Measurements from ENCODE around the gene CD9. TPM values are rescaled to one million over a fixed set of nuclear protein-coding genes. Genes with fewer than 3 reads are reported as not detected.
"Not testable (repeated sequence)": the region's sequence is repeated elsewhere in the genome, so short reads cannot be mapped to it uniquely, and the experiment has no call there.

Gene CD9
- total and polyA plus RNA-seq, 2 donors (not counting 1 experiment from before 2014, with no cell fraction given) = 7.2 to 12.8 TPM

GRCh38 chr12:6207259-6207925, 7.2 kb downstream of the CD9 start:
- H3K9me3 ChIP-seq (ENCODE audit: control extremely low read depth in 1 of 3, control insufficient read depth in 2 of 3, insufficient read depth in 1 of 3, low read length in 2 of 3) = peaks cover 0 to 2% (median 0%) of the 10 kb centered on the region in 3 donors
- no peak overlapping the region for H3K4me2 ChIP-seq (replicated peaks; ENCODE audit: low read depth, low read length, poor library complexity, severe bottlenecking)
- Mint-ChIP-seq H3K27me3 (peaks cover 28% of the 10 kb centered on the region), H3K9me3 (ENCODE audit: insufficient read depth) (no peaks in the 10 kb centered on the region), H3K27ac (no peak overlapping the region), H3K4me1 (peaks cover 25% of the 10 kb centered on the region), H3K4me3 (no peak overlapping the region)
- H3K36me3 ChIP-seq (replicated peaks in 1 of 2; ENCODE audit: control extremely low read depth in 1 of 2, control insufficient read depth in 1 of 2, extremely low read depth in 1 of 2, insufficient read depth in 2 of 2, low read length in 1 of 2) = no peaks in the 10 kb centered on the region
- H4K20me1 ChIP-seq (ENCODE audit: control insufficient read depth, insufficient read depth, low read length, poor library complexity, severe bottlenecking) = no peaks in the 10 kb centered on the region
- no peak for DNase-seq
- H3K4me1 ChIP-seq (ENCODE audit: control insufficient read depth in 2 of 2, insufficient read depth in 2 of 2, low read length in 2 of 2) = peaks cover 12 to 25% of the 10 kb centered on the region in 2 donors
- ChIA-PET POLR2A (no interaction called here), CTCF (interaction anchor here (0.7 to 2.6 kb wide), 3 partner anchors 12 to 241 kb away, joined by 3 to 9 read pairs (median 4); no protein-coding TSS in a partner anchor)
- H3K27ac ChIP-seq (ENCODE audit: low read length in 2 of 2) = no peak overlapping the region
- H3K27me3 ChIP-seq (replicated peaks in 1 of 4; ENCODE audit: control extremely low read depth in 1 of 4, control insufficient read depth in 3 of 4, insufficient read depth in 4 of 4, low read length in 3 of 4) = peaks cover 0 to 17% (median 9%) of the 10 kb centered on the region in 4 experiments
- TF ChIP-seq CTCF (IDR thresholded peaks at IDR 0.05) = no peak
- no peak for TF ChIP-seq EZH2 (IDR thresholded peaks at IDR 0.05; ENCODE audit: borderline replicate concordance, insufficient read depth, low read depth, low read length, poor library complexity, severe bottlenecking)
- H3K79me2 ChIP-seq (ENCODE audit: control insufficient read depth, insufficient read depth, low read length) = peaks cover 3% of the 10 kb centered on the region
- intact Hi-C loops (cut with micrococcal nuclease) = no loop called here
- ATAC-seq (ENCODE audit: low read depth) = no peak
- H3K9ac ChIP-seq (ENCODE audit: low read length) = no peak overlapping the region
- H2AFZ ChIP-seq (ENCODE audit: insufficient read depth, low read depth, low read length, poor library complexity, severe bottlenecking) = no peak overlapping the region
- WGBS (ENCODE audit: insufficient coverage) = no CpG with 5 or more reads among the region's 9 CpGs
- H3K4me3 ChIP-seq (ENCODE audit: control extremely low read depth in 1 of 5, extremely low read depth in 1 of 5, insufficient read depth in 1 of 5, low read depth in 2 of 5, low read length in 4 of 5) = no peak overlapping the region

DNA sequence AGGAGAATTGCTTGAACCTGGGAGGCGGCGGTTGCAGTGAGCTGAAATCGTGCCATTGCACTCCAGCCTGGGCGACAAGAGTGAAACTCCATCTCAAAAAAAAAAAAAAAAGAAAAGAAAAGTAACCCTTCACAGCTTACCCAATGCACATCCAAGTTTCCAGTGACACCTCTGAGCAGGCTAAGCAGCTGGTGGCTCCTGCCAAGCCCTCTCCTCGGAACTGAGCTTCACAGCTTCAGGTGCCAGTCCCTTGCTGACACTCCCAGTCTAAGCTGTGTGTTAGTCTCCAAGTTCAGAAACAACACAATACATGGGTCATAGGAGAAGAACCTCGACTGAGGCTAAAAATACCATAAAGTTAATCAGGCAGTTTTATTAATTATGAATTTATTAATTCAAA, 7.9 kb downstream of the CD9 start:
- ChIA-PET CTCF (interaction anchor here (0.7 to 2.6 kb wide), 2 partner anchors 13 to 242 kb away, joined by 4 to 9 read pairs; no protein-coding TSS in a partner anchor), POLR2A (no interaction called here)
- intact Hi-C loops (cut with micrococcal nuclease) = no loop called here
- no peak overlapping the region for H3K4me3 Mint-ChIP-seq
- peaks cover 11 to 29% of the 10 kb centered on the region in 2 donors for H3K4me1 ChIP-seq (ENCODE audit: control insufficient read depth in 2 of 2, insufficient read depth in 2 of 2, low read length in 2 of 2)
- no peak overlapping the region for H3K27ac ChIP-seq (ENCODE audit: low read length in 2 of 2)
- H3K79me2 ChIP-seq (ENCODE audit: control insufficient read depth, insufficient read depth, low read length) = peaks cover 3% of the 10 kb centered on the region
- no peak overlapping the region for H3K4me3 ChIP-seq (ENCODE audit: control extremely low read depth in 1 of 5, extremely low read depth in 1 of 5, insufficient read depth in 1 of 5, low read depth in 2 of 5, low read length in 4 of 5)
- peaks cover 20% of the 10 kb centered on the region for H3K27me3 Mint-ChIP-seq
- no peaks in the 10 kb centered on the region for H4K20me1 ChIP-seq (ENCODE audit: control insufficient read depth, insufficient read depth, low read length, poor library complexity, severe bottlenecking)
- H3K9me3 ChIP-seq (ENCODE audit: control extremely low read depth in 1 of 3, control insufficient read depth in 2 of 3, insufficient read depth in 1 of 3, low read length in 2 of 3) = peaks cover 0 to 2% (median 0%) of the 10 kb centered on the region in 3 donors
- H3K36me3 ChIP-seq (replicated peaks in 1 of 2; ENCODE audit: control extremely low read depth in 1 of 2, control insufficient read depth in 1 of 2, extremely low read depth in 1 of 2, insufficient read depth in 2 of 2, low read length in 1 of 2) = no peaks in the 10 kb centered on the region
- peaks cover 23% of the 10 kb centered on the region for H3K4me1 Mint-ChIP-seq
- H3K4me2 ChIP-seq (replicated peaks; ENCODE audit: low read depth, low read length, poor library complexity, severe bottlenecking) = no peak overlapping the region
- 100% methylated on average over 4 of the region's 6 CpGs for WGBS (ENCODE audit: insufficient coverage)
- H2AFZ ChIP-seq (ENCODE audit: insufficient read depth, low read depth, low read length, poor library complexity, severe bottlenecking) = no peak overlapping the region
- no peaks in the 10 kb centered on the region for H3K9me3 Mint-ChIP-seq (ENCODE audit: insufficient read depth)
- ATAC-seq (ENCODE audit: low read depth) (no peak), DNase-seq (no peak)
- no peak for TF ChIP-seq CTCF (IDR thresholded peaks at IDR 0.05)
- TF ChIP-seq EZH2 (IDR thresholded peaks at IDR 0.05; ENCODE audit: borderline replicate concordance, insufficient read depth, low read depth, low read length, poor library complexity, severe bottlenecking) = no peak
- peaks cover 0 to 11% (median 5%) of the 10 kb centered on the region in 4 experiments for H3K27me3 ChIP-seq (replicated peaks in 1 of 4; ENCODE audit: control extremely low read depth in 1 of 4, control insufficient read depth in 3 of 4, insufficient read depth in 4 of 4, low read length in 3 of 4)
- no peak overlapping the region for H3K27ac Mint-ChIP-seq
- no peak overlapping the region for H3K9ac ChIP-seq (ENCODE audit: low read length)

GRCh38 chr12:6209428-6209827, 9.2 kb downstream of the CD9 start:
- H3K79me2 ChIP-seq (ENCODE audit: control insufficient read depth, insufficient read depth, low read length); H3K9ac ChIP-seq (ENCODE audit: low read length); H3K4me3 Mint-ChIP-seq; H3K9me3 Mint-ChIP-seq (ENCODE audit: insufficient read depth); H3K4me2 ChIP-seq (replicated peaks; ENCODE audit: low read depth, low read length, poor library complexity, severe bottlenecking); DNase-seq; H3K27ac Mint-ChIP-seq; POLR2A ChIA-PET; H3K4me3 ChIP-seq (ENCODE audit: control extremely low read depth in 1 of 5, extremely low read depth in 1 of 5, insufficient read depth in 1 of 5, low read depth in 2 of 5, low read length in 4 of 5); H3K27me3 ChIP-seq (replicated peaks in 1 of 4; ENCODE audit: control extremely low read depth in 1 of 4, control insufficient read depth in 3 of 4, insufficient read depth in 4 of 4, low read length in 3 of 4); H3K27ac ChIP-seq (ENCODE audit: low read length in 2 of 2); H2AFZ ChIP-seq (ENCODE audit: insufficient read depth, low read depth, low read length, poor library complexity, severe bottlenecking); H3K36me3 ChIP-seq (replicated peaks in 1 of 2; ENCODE audit: control extremely low read depth in 1 of 2, control insufficient read depth in 1 of 2, extremely low read depth in 1 of 2, insufficient read depth in 2 of 2, low read length in 1 of 2); H3K9me3 ChIP-seq (ENCODE audit: control extremely low read depth in 1 of 3, control insufficient read depth in 2 of 3, insufficient read depth in 1 of 3, low read length in 2 of 3); intact Hi-C loops (cut with micrococcal nuclease); H4K20me1 ChIP-seq (ENCODE audit: control insufficient read depth, insufficient read depth, low read length, poor library complexity, severe bottlenecking); ATAC-seq (ENCODE audit: low read depth): not testable (repeated sequence)
- H3K27me3 Mint-ChIP-seq = peaks cover 16% of the 10 kb centered on the region
- peaks cover 25% of the 10 kb centered on the region for H3K4me1 Mint-ChIP-seq
- 100% methylated on average over 2 of the region's 4 CpGs for WGBS (ENCODE audit: insufficient coverage)
- H3K4me1 ChIP-seq (ENCODE audit: control insufficient read depth in 2 of 2, insufficient read depth in 2 of 2, low read length in 2 of 2) = peaks cover 11 to 29% of the 10 kb centered on the region in 2 donors
- CTCF ChIA-PET = interaction anchor here (1.4 to 2.6 kb wide), 2 partner anchors 14 to 69 kb away, joined by 4 to 9 read pairs; no protein-coding TSS in a partner anchor

Data from B cell (primary cell).